Measurements from ENCODE around the gene KRT6C.

Gene KRT6C

DNA sequence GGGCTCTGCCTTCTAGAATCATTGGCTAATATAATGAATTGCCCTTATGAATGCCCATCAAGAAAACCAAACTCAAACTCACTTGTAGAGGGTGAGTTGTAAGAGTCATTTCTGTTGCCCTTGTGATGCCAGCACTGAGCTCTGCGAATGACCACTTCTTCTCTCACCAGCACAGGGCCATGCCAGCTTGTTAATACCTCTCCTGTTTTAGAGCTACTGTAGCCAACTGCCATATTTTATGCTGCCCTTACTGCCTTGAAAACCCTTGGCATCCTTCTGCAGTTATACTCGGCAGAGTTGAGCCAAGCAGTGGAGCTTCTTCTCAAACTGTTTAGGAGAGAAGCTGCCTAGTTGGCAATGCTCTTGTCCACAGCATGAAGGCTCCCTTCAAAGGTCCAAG lies 47.6 kb downstream of the KRT6C start:
- Histone ChIP-seq H3K27ac (ENCODE audit: insufficient read depth, low read depth, low read length, poor library complexity, severe bottlenecking) (no peak overlapping the region), H3K4me3 (ENCODE audit: insufficient read depth, low read depth, low read length) (no peak overlapping the region), H3K36me3 (ENCODE audit: control insufficient read depth, insufficient read depth, low read length) (no peaks in the 10 kb centered on the region), H3K9me3 (ENCODE audit: control insufficient read depth, low read length) (no peaks in the 10 kb centered on the region), H3K27me3 (ENCODE audit: control insufficient read depth, insufficient read depth, low read length, poor library complexity, severe bottlenecking) (no peaks in the 10 kb centered on the region), H3K4me1 (ENCODE audit: control insufficient read depth, insufficient read depth, low read length) (peaks cover 10% of the 10 kb centered on the region)
- 93 to 97% methylated on average over 2 of the region's 2 CpGs for WGBS, 2 experiments

- Histone ChIP-seq H3K36me3 (ENCODE audit: control insufficient read depth, insufficient read depth, low read length) (no peaks in the 10 kb centered on the region), H3K4me3 (ENCODE audit: insufficient read depth, low read depth, low read length) (no peak overlapping the region), H3K9me3 (ENCODE audit: control insufficient read depth, low read length) (no peaks in the 10 kb centered on the region), H3K27me3 (ENCODE audit: control insufficient read depth, insufficient read depth, low read length, poor library complexity, severe bottlenecking) (no peaks in the 10 kb centered on the region), H3K4me1 (ENCODE audit: control insufficient read depth, insufficient read depth, low read length) (peaks cover 10% of the 10 kb centered on the region), H3K27ac (ENCODE audit: insufficient read depth, low read depth, low read length, poor library complexity, severe bottlenecking) (no peak overlapping the region)
- 92 to 95% methylated on average over 5 of the region's 5 CpGs for WGBS, 2 experiments
Measured at GRCh38 chr12:52425466-52425865, 48.1 kb downstream of the KRT6C start.

- Histone ChIP-seq H3K4me1 (ENCODE audit: control insufficient read depth, insufficient read depth, low read length) (peaks cover 10% of the 10 kb centered on the region), H3K9me3 (ENCODE audit: control insufficient read depth, low read length) (no peaks in the 10 kb centered on the region), H3K4me3 (ENCODE audit: insufficient read depth, low read depth, low read length) (no peak overlapping the region), H3K27me3 (ENCODE audit: control insufficient read depth, insufficient read depth, low read length, poor library complexity, severe bottlenecking) (no peaks in the 10 kb centered on the region), H3K27ac (ENCODE audit: insufficient read depth, low read depth, low read length, poor library complexity, severe bottlenecking) (no peak overlapping the region), H3K36me3 (ENCODE audit: control insufficient read depth, insufficient read depth, low read length) (no peaks in the 10 kb centered on the region)
- WGBS, 2 experiments, result 81 to 83% methylated on average over 11 of the region's 11 CpGs
Measured at GRCh38 chr12:52423661-52424500, 49.7 kb downstream of the KRT6C start.

DNA sequence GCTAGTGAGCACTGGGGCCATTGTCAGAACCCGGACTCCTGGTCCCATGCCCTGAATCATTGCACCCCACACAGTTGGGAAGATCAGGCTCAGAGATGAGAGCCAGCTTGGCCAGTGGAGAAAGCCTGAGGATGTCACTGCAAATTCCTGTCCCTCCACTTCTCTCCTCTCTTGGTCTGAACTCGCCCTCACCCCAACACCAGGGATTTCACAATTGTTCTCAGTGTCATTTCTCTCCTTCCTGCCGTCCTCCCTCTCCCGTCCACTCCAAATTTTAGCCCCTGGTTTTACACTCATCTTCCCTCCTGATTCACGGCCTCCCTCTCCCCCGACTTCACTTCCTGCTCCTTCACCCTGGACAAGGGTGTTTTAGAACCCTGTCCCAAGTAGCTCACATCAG lies 50.6 kb downstream of the KRT6C start:
- Histone ChIP-seq H3K4me1 (ENCODE audit: control insufficient read depth, insufficient read depth, low read length) (peaks cover 10% of the 10 kb centered on the region), H3K9me3 (ENCODE audit: control insufficient read depth, low read length) (no peaks in the 10 kb centered on the region), H3K27ac (ENCODE audit: insufficient read depth, low read depth, low read length, poor library complexity, severe bottlenecking) (no peak overlapping the region), H3K27me3 (ENCODE audit: control insufficient read depth, insufficient read depth, low read length, poor library complexity, severe bottlenecking) (no peaks in the 10 kb centered on the region), H3K36me3 (ENCODE audit: control insufficient read depth, insufficient read depth, low read length) (no peaks in the 10 kb centered on the region), H3K4me3 (ENCODE audit: insufficient read depth, low read depth, low read length) (no peak overlapping the region)
- WGBS, 2 experiments, result 85 to 87% methylated on average over 6 of the region's 6 CpGs

DNA sequence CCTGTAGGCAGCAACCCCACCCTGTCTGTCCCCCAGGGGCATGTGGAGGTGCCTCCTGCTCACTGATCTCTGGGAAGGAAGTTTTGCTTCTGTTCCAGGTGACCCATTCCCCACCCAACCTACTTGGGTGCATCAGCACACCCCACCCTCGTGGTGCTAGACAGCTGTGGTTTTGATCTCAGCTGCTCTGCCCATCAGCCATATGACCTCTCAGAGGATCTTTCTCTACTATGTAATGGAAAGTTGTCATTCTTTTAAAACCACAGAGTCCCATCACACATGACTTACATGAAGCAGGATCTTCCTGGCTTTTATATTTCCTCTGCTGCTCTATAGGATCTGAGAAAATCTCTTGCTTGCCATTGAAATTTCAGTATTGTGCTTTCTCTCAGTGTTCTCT lies 53.9 kb downstream of the KRT6C start:
- Histone ChIP-seq H3K36me3 (ENCODE audit: control insufficient read depth, insufficient read depth, low read length) (no peaks in the 10 kb centered on the region), H3K27ac (ENCODE audit: insufficient read depth, low read depth, low read length, poor library complexity, severe bottlenecking) (no peak overlapping the region), H3K4me1 (ENCODE audit: control insufficient read depth, insufficient read depth, low read length) (peaks cover 13% of the 10 kb centered on the region), H3K9me3 (ENCODE audit: control insufficient read depth, low read length) (no peaks in the 10 kb centered on the region), H3K27me3 (ENCODE audit: control insufficient read depth, insufficient read depth, low read length, poor library complexity, severe bottlenecking) (no peaks in the 10 kb centered on the region), H3K4me3 (ENCODE audit: insufficient read depth, low read depth, low read length) (no peak overlapping the region)
- 89 to 100% methylated on average over 1 of the region's 1 CpG for WGBS, 2 experiments

DNA sequence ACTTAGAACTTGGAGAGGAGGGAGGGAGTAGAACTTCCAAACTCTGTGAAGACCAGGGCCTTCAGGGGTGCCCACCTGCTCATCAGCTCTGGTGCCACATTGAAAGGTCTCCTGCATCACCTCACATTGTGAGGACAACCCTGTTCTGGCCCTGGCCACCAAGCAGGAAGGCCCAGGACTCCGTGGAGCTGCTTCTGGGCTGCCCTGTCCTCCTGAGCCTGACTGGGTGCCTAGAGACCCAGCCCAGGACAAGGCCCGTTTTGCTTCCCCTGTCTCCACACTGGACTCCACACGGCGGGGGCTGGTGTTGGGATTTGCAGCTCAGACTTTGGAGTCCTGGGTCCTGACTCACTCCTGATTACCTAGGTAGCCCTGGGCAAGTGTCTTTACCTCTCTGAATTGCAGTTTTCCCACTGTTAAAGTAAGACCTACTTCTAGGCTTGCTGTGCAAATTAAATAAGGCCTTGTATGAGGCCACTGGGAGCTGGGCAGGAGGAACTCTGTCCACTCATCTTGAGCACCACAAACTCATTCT lies 55.0 kb downstream of the KRT6C start:
- Histone ChIP-seq H3K27me3 (ENCODE audit: control insufficient read depth, insufficient read depth, low read length, poor library complexity, severe bottlenecking) (no peaks in the 10 kb centered on the region), H3K36me3 (ENCODE audit: control insufficient read depth, insufficient read depth, low read length) (no peaks in the 10 kb centered on the region), H3K27ac (ENCODE audit: insufficient read depth, low read depth, low read length, poor library complexity, severe bottlenecking) (no peak overlapping the region), H3K4me3 (ENCODE audit: insufficient read depth, low read depth, low read length) (no peak overlapping the region), H3K9me3 (ENCODE audit: control insufficient read depth, low read length) (no peaks in the 10 kb centered on the region), H3K4me1 (ENCODE audit: control insufficient read depth, insufficient read depth, low read length) (peaks cover 13% of the 10 kb centered on the region)
- WGBS, 2 experiments, result 87 to 93% methylated on average over 4 of the region's 4 CpGs
